PC-9 (cell line): ENCODE measurements around the gene TLR2. TPM values are rescaled to one million over a fixed set of nuclear protein-coding genes. Genes with fewer than 3 reads are reported as not detected.
A peak's percentile ranks its signal among the peaks of the same experiment; 100 is the strongest.

Source experiments
- BruUV-seq: library from RNA; stranded (reverse); fragments of 400-500 nt; replicated peaks from 2 replicates; lab custom pipeline; 2021; lab: Mats Ljungman, UMichigan
- CTCF ChIA-PET: fragments of 300-600 bp; sonication (Branson Sonifier 250); formaldehyde crosslinking; loops from one replicate; lab custom pipeline; 2022; ENCODE audit warnings: antibody characterized with exemption; lab: Charles Lee
- POLR2A ChIA-PET: fragments of 300-600 bp; sonication (Branson Sonifier 250); formaldehyde crosslinking; loops from one replicate; lab custom pipeline; 2022; ENCODE audit warnings: antibody characterized with exemption; ENCODE audit not compliant: unreplicated experiment; lab: Charles Lee
- DNase-seq, 2 experiments: peaks; one replicate each; pipeline versions ENCODE4 v3.0.0 to v3.0.0-alpha.2; 2015 to 2022; ENCODE audit warnings: mixed read lengths in 1 of 2
- H2AFZ ChIP-seq: fragments of 200-600 bp; sonication (generic); 2 replicates; pipeline ENCODE4 v1.8.1; 2017; ENCODE audit warnings: antibody characterized with exemption
- H3F3A ChIP-seq: fragments of 200-600 bp; sonication (generic); 2 replicates; pipeline ENCODE4 v1.8.1; 2017; ENCODE audit warnings: antibody characterized with exemption, mild to moderate bottlenecking, low read depth; ENCODE audit not compliant: insufficient read depth
- H3K27ac ChIP-seq: fragments of 200-600 bp; sonication (generic); 2 replicates; pipeline ENCODE4 v1.6.1; 2016; ENCODE audit warnings: mixed run types
- H3K27me3 ChIP-seq: fragments of 200-600 bp; sonication (generic); 2 replicates; pipeline ENCODE4 v1.6.1; 2016; ENCODE audit warnings: low read depth, mixed run types; ENCODE audit not compliant: insufficient read depth
- H3K36me3 ChIP-seq: fragments of 200-600 bp; sonication (generic); 2 replicates; pipeline ENCODE4 v1.6.1; 2016; ENCODE audit warnings: low read depth, mixed run types
- H3K4me1 ChIP-seq: fragments of 200-600 bp; sonication (generic); replicated peaks from 2 replicates; pipeline ENCODE4 v1.6.1; 2016; ENCODE audit warnings: mixed run types; ENCODE audit not compliant: insufficient read depth
- H3K4me2 ChIP-seq: fragments of 200-600 bp; sonication (generic); 2 replicates; pipeline ENCODE4 v1.6.1; 2017; ENCODE audit warnings: mixed run types
- H3K4me3 ChIP-seq: fragments of 200-600 bp; sonication (generic); 2 replicates; pipeline ENCODE4 v1.6.1; 2016; ENCODE audit warnings: mixed run types
- H3K79me2 ChIP-seq: fragments of 200-600 bp; sonication (generic); 2 replicates; pipeline ENCODE4 v1.6.1; 2017; ENCODE audit warnings: low read depth, mixed run types
- H3K9me2 ChIP-seq: fragments of 200-600 bp; sonication (generic); 2 replicates; pipeline ENCODE4 v1.8.1; 2017; ENCODE audit warnings: mild to moderate bottlenecking; ENCODE audit not compliant: insufficient read depth
- H3K9me3 ChIP-seq: fragments of 200-600 bp; sonication (generic); 2 replicates; pipeline ENCODE4 v1.8.1; 2016; ENCODE audit warnings: low read depth; ENCODE audit not compliant: insufficient read depth
- H4K20me1 ChIP-seq: fragments of 200-600 bp; sonication (generic); 2 replicates; pipeline ENCODE4 v1.8.1; 2017; ENCODE audit not compliant: insufficient read depth
- CTCF ChIP-seq: fragments of 200-600 bp; sonication (generic); conservative IDR thresholded peaks from 2 replicates; pipeline ENCODE4 v1.6.1; 2017; ENCODE audit warnings: mixed run types, antibody characterized with exemption, mild to moderate bottlenecking, moderate library complexity
- EZH2 ChIP-seq: fragments of 200-600 bp; sonication (generic); IDR thresholded peaks from 2 replicates; pipeline ENCODE4 v1.8.0; 2017; ENCODE audit warnings: antibody characterized with exemption, low read depth
- intact Hi-C: fragments of 100-400 bp; cut with micrococcal nuclease; formaldehyde crosslinking; loops from one replicate; pipeline ENCODE4 v1.10.0; 2022; ENCODE audit not compliant: unreplicated experiment
- total RNA-seq: library from RNA; stranded (reverse); gene quantifications from 2 replicates; pipeline ENCODE4 v1.2.3, GENCODE V29; 2021

TLR2 gene
- total RNA-seq, 1 experiment from 2014 or later, result 1.1 TPM

GRCh38 chr4:153651116-153651515 is 33.0 kb upstream of the TLR2 start:
- H3K27me3 ChIP-seq, result no peaks in the 10 kb centered on the region
- no peaks in the 10 kb centered on the region for H3K79me2 ChIP-seq
- no peak for TF ChIP-seq CTCF
- TF ChIP-seq EZH2, result no peak
- ChIA-PET CTCF (no interaction called here), POLR2A (no interaction called here)
- H4K20me1 ChIP-seq, result no peaks in the 10 kb centered on the region
- H3K9me2 ChIP-seq, result no peaks in the 10 kb centered on the region
- no peak overlapping the region for H3K4me3 ChIP-seq
- H3F3A ChIP-seq, result peaks cover 5% of the 10 kb centered on the region; the same call in 1 of the 2 replicates
- H3K4me1 ChIP-seq, result peaks cover 19% of the 10 kb centered on the region
- H3K36me3 ChIP-seq, result no peaks in the 10 kb centered on the region
- no peak for DNase-seq
- H3K4me2 ChIP-seq, result 0 out of 2 replicates have a peak overlapping the region, but pooled peaks have one; percentile 63
- H3K9me3 ChIP-seq, result no peaks in the 10 kb centered on the region
- peak overlapping the region; percentile 73; the same call in 1 of the 2 replicates for H3K27ac ChIP-seq
- H2AFZ ChIP-seq, result no peak overlapping the region; the same call in 1 of the 2 replicates
- no TSS peak for BruUV-seq
- intact Hi-C loops, result no loop called here

GRCh38 chr4:153651587-153651986 is 32.5 kb upstream of the TLR2 start:
- Histone ChIP-seq H3K9me2 (no peaks in the 10 kb centered on the region), H3K27ac (peak overlapping the region; percentile 73), H3F3A (peaks cover 5% of the 10 kb centered on the region; the same call in 1 of the 2 replicates), H3K36me3 (no peaks in the 10 kb centered on the region), H3K4me3 (peak overlapping the region; percentile 16; the same call in 1 of the 2 replicates), H3K4me1 (peaks cover 19% of the 10 kb centered on the region), H3K4me2 (peak overlapping the region; percentile 63), H3K27me3 (no peaks in the 10 kb centered on the region), H2AFZ (peak overlapping the region; percentile 39; the same call in 1 of the 2 replicates), H4K20me1 (no peaks in the 10 kb centered on the region), H3K79me2 (no peaks in the 10 kb centered on the region), H3K9me3 (no peaks in the 10 kb centered on the region)
- CTCF ChIA-PET, result no interaction called here
- POLR2A ChIA-PET, result no interaction called here
- no peak for DNase-seq
- no TSS peak for BruUV-seq
- intact Hi-C loops, result no loop called here
- TF ChIP-seq CTCF (no peak), EZH2 (no peak)

- POLR2A ChIA-PET, result no interaction called here
- DNase-seq, result peak; percentile 17 to 60
- H3K9me3 ChIP-seq, result no peaks in the 10 kb centered on the region
- H3K4me1 ChIP-seq, result peaks cover 19% of the 10 kb centered on the region
- no peaks in the 10 kb centered on the region for H3K36me3 ChIP-seq
- H4K20me1 ChIP-seq, result no peaks in the 10 kb centered on the region
- CTCF ChIA-PET, result no interaction called here
- peak overlapping the region; percentile 16; the same call in 1 of the 2 replicates for H3K4me3 ChIP-seq
- intact Hi-C loops, result no loop called here
- H3F3A ChIP-seq, result peaks cover 5% of the 10 kb centered on the region; the same call in 1 of the 2 replicates
- no TSS peak for BruUV-seq
- H3K27me3 ChIP-seq, result no peaks in the 10 kb centered on the region
- peak overlapping the region; percentile 39 for H2AFZ ChIP-seq
- peak overlapping the region; percentile 63 for H3K4me2 ChIP-seq
- TF ChIP-seq CTCF (no peak), EZH2 (no peak)
- H3K9me2 ChIP-seq, result no peaks in the 10 kb centered on the region
- peak overlapping the region; percentile 73 for H3K27ac ChIP-seq
- H3K79me2 ChIP-seq, result no peaks in the 10 kb centered on the region
Observed at GRCh38 chr4:153652051-153652784, 31.9 kb upstream of the TLR2 start.
